Measurements from ENCODE around the gene CT83.

The CT83 gene

GRCh38 chrX:116462822-116463221 lies at the start of gene CT83:
Gene CT83 (minus strand): TSS chrX:116462976. CDS start chrX:116462856, 120 bp downstream.
- DNase-seq (ENCODE audit: low read depth): no peak

DNA sequence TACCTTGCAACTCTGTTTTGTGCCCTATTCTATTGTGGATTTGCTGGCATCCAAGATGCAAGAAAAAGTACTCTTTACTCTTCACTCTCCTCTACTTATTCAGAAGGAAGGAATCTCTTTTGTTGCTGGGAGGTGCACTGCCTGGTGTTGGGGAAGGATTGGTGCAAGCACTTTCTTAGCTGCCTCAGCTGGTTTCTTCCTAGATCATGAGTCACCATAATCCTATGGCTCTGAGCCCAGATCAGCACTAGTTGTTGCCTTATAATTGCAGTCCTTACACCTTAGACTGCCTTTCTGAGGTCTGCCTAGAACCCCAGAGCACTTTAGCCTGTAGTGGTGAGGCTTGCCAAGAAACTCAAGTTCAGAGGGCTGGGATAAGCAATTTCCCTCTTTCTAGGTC lies 37.0 kb upstream of the CT83 start:
- no peak for DNase-seq (ENCODE audit: low read depth)

GRCh38 chrX:116493271-116493670 lies 30.5 kb upstream of the CT83 start:
- DNase-seq (ENCODE audit: low read depth): no peak

DNA sequence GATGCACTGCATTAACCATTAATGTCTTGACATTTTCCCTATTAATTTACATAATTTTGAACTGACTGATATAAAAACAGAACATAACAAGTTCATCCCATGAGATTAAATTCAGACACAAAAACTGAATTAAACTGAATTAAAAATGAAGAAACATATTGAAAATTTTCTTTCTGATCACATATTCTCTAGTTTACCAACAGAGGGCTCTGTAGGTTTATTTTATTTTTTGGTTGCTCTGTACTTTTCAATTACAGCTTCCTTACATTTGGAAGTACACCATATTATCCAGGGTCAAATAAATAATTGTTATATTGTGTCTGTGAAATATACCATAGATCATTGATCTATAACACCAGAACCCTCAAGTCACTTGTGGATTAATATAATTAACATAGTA lies 27.3 kb upstream of the CT83 start:
- DNase-seq (ENCODE audit: low read depth): no peak

GRCh38 chrX:116480059-116480458 lies 17.3 kb upstream of the CT83 start:
- DNase-seq (ENCODE audit: low read depth): no peak

- no peak for DNase-seq (ENCODE audit: low read depth)
These were observed 13.6 kb downstream of the CT83 start for GRCh38 chrX:116449156-116449555.

- DNase-seq (ENCODE audit: low read depth): no peak
These were observed 26.4 kb downstream of the CT83 start, which contains the start of gene SLC6A14 for GRCh38 chrX:116436358-116436816. Gene SLC6A14 (plus strand): TSS chrX:116436606. CDS start chrX:116436710, 104 bp downstream.

DNA sequence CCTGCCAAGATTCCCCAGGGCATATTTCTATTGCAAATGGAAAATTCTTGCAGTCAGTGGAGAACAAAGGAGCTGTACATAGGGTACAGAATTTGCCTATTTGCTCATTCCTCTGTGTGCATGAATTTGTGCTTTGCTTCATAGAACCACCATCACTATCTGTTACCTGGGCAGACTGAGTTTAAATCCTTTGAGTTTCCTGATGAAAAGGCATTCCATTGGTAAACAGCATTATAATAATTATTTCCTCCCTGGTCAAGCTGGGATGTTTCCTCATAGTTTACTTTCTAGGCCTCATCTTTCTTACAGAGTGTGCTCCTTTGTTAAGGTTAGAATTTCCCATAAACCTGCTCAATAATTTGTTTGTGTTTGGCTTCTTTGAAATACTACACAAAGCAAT lies 27.2 kb downstream of the CT83 start:
- no peak for DNase-seq (ENCODE audit: low read depth)

DNA sequence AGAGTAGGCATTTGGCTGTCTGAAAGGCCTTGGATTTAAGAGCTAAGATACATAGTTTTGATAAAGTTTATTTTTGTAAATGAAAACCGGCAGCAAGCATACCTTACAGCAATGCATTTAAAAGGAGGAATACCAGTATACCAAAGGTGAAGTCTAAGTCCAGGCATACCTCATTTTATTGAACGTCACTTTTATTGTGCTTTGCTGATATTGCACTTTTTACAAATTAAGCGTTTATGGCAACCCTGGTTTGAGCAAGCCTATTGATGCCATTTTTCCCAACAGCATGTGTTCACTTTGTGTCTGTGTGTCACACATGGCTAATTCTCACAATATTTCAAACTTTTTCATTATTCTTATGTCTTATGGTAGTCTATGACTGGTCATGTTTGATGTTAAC lies 34.8 kb downstream of the CT83 start:
- DNase-seq (ENCODE audit: low read depth): no peak

GRCh38 chrX:116417968-116418367 lies 44.8 kb downstream of the CT83 start:
- no peak for DNase-seq (ENCODE audit: low read depth)

DNA sequence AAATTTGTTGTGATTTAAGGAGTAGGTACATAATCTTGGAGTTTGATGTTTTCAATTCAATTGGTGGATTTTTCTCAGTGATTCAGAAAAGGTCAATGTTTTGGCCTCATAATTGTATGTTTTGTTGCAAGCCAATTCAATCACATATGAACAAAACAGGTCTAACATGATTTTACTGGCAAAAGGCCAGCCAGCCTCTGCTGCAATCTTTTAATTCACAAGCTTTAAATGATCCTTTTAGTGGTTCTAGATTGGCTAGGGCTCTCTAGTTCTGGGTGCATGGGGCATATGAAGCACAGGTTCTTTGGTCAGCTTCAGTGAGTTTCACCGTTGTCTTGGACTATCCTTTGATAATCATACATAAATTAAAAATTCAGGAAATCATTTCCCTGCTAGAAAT lies 45.6 kb downstream of the CT83 start:
- no peak for DNase-seq (ENCODE audit: low read depth)

GRCh38 chrX:116413273-116413672 lies 49.5 kb downstream of the CT83 start:
- DNase-seq (ENCODE audit: low read depth): no peak

Measured in activated T-cell treated with anti-CD3 and anti-CD28 coated beads for 24 hours (primary cell).